GM18520 (cell line): ENCODE measurements around the gene POU2F2.

Experiments
- ATAC-seq: cut with Tn5 transposase; IDR thresholded peaks from one replicate; pipeline ENCODE4 v1.9.1; 2021; ENCODE audit not compliant: unreplicated experiment

POU2F2 gene

GRCh38 chr19:42132030-42132628 is at the start of gene POU2F2:
Gene POU2F2 (minus strand): TSS chr19:42132446. CDS start chr19:42132411, 35 bp downstream.
- ATAC-seq: peak; percentile 27

- ATAC-seq: no peak
Observed at GRCh38 chr19:42178791-42179674, 46.8 kb upstream of the POU2F2 start.

DNA sequence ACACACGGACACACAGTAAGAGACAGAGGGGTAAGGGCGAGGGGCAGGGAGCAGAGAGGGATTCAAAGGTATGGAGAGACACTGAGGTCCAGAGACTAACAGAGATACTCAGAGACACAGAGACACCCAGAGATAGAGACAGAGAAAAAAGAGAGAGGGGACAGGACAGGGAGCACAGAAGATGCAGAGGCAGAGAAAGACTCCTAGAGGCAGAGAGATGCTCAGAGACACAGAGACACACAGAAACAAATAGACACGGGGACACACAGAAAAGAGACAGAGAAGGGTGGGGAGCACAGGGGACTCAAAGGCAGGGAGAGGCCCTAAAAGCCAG is 45.4 kb upstream of the POU2F2 start:
- no peak for ATAC-seq

GRCh38 chr19:42176990-42177685 is 44.9 kb upstream of the POU2F2 start:
- no peak for ATAC-seq

- no peak for ATAC-seq
Observed at GRCh38 chr19:42176649-42176989, 44.4 kb upstream of the POU2F2 start.

- no peak for ATAC-seq
Observed at GRCh38 chr19:42175952-42176648, 43.9 kb upstream of the POU2F2 start.

GRCh38 chr19:42174958-42175734 is 42.9 kb upstream of the POU2F2 start:
- no peak for ATAC-seq

DNA sequence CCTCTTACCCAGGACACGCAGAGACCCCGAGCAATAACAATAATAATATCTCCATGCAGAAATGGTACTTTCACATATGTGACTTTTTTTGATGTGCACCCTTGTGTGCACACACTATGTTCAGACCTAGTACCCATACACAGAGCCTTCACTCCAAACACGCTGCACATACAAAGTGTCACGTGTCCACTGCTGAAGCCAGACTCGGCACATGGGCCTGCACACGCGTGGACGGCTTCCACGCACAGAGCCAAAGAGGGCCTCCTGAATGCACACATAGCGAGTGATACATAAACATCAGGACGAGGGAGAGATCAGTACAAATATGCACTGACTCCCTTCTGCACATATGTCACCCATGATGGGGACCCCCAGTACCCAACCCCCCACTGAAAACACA is 41.9 kb upstream of the POU2F2 start:
- ATAC-seq: no peak

- no peak for ATAC-seq
Observed at GRCh38 chr19:42173695-42174094, 41.4 kb upstream of the POU2F2 start.

DNA sequence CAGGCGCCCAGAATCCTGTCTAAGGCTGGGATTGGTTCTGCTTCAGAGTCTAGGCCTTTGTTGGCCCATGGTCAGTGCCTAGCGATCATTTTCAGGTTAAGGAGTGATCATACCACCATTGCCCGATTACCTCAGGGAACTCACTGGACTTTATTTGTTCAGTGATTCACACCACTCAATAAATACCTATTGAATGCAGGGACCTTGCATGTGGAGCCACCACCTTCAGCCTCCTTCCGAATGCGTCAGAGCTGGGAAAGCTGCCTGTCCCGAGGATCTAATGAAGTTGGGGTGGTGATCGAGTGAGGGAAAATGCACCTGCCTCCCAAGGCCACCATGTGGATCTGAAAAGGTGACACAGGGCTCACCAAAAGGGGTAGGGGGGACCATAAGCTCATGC is 40.0 kb upstream of the POU2F2 start:
- no peak for ATAC-seq

DNA sequence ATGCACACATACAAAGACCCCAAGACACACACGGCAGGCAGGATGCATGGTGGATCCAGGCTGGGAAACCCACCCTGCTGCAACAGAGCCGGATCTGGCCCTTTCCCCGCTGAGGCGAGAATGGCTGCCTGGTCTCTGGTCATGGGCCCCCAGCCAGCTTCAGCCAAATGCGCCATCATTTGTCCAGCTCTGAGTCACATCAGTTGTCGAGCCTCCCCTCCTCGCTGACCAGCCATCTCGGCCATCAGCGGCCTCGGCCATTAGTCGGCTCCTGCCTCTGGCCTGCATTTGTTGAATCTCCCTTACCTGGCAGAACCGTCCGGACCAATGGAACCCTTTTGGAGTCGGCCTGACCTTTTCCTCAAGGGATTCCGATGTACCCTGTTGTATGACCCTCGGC is 38.5 kb upstream of the POU2F2 start:
- no peak for ATAC-seq

DNA sequence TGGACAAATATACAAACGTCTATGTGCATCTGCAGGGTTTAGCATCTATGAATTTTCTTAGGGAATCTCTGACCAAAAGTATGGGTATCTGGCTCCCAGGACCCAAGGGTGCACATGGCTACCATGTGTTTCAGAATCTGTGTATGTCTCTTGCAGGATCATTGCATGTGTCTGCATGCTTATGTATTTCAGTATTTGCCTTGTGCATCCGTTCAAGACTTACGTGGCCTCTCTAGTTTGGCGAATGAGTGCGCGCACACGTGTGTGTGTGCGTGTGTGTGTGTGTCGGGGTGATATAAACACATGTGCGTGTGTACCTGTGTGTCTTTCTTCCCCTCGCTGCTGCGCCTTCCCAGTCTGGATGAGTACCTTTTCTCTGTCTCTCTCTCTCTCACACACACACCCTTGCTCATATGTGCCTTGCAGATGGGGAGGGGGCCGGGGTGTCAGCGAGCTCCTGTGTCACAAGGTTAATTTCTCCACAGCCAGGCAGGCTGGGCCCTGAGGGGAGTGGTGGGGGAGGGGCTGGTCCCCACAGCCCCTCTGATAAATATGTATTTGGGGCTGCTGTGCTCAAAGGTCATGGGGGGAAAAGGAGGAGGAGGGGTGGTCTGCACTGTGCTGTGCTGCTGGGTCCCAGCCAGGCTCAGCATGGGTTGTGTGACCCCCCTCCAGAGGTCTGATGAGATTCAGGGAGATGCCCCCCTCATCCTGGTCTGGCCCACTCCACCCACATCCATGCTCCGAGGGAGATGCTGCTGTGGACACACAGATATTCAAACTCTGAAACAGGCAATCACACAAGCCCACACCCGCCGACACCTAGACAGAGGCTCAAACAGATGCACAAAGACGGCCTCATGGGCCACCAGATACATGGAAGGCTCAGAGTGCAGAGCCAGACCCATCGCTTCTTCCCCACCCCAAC is 37.5 kb upstream of the POU2F2 start:
- no peak for ATAC-seq

- no peak for ATAC-seq
Observed at GRCh38 chr19:42168206-42168605, 36.0 kb upstream of the POU2F2 start.

DNA sequence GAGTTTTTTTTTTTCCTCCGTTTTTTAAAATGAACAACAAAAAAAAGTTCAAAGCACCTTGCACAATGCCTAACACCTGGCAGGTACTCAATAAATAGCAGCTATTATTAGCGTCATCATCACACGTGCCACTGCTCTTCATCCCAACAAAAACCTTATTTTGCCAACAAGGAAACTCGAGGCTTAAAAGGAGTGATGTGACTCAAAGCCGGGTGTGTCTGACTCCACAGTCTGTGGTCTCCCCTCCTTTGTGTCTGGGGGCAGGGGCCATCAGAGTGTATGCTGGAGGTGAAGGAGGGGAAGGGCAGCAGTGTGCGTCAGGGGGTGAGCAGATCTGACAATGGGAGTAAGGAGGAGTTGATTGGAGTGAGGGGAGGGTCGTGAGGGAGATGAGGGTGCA is 34.1 kb upstream of the POU2F2 start:
- no peak for ATAC-seq

DNA sequence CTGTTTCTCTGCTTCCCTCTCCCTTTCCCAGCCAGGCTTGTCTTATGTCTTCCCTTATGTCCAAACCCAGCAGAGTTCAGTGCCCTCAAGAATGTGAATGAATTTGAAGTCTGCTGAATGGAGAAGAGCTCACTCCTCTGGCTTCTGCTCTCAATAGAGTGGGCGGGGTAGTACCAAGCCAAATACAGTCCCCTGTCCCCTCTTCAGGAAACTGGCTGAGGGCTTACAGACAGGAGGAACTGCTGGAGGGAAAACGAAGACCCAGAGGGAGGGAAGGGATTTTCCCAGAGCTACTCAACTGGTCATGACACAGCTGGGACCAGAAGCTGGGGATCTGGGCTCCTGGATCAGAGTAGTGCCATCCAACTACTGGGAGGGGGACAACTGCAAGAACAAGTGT is 32.9 kb upstream of the POU2F2 start:
- ATAC-seq: no peak

DNA sequence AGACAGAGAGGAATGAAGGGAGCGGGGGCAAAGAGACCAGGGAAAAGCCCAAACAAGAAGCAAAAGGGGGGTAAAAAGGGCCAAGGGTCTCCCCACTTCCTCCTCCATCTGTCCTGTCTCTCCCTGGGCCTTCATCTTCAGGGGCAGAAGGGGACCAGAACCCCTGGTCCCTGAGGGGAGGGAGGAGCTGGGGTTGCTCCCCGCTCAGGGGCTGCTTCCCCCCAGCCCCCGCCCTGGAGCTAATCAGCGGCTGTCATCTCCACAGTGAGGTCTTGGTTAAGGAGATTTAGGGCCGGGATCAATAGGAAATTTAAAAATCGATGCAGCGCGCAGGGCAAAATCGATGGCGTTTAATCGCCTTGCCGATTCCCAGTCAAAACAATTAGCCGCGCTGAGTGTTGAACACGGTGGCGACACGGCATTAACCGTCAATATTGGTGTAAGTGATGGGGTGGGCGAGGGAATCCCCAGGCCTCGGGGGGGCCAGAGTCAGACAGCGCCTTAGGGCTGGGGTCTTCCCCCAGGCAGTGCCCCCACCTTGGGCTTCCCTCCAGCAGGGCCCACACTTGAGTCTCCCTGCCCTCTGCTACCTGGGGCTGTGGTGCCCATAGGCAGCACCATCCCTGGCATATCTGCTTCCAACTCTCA is 29.5 kb upstream of the POU2F2 start:
- ATAC-seq: no peak

- ATAC-seq: no peak
Observed at GRCh38 chr19:42159942-42160341, 27.7 kb upstream of the POU2F2 start.

- ATAC-seq: no peak
Observed at GRCh38 chr19:42158926-42159325, 26.7 kb upstream of the POU2F2 start.

DNA sequence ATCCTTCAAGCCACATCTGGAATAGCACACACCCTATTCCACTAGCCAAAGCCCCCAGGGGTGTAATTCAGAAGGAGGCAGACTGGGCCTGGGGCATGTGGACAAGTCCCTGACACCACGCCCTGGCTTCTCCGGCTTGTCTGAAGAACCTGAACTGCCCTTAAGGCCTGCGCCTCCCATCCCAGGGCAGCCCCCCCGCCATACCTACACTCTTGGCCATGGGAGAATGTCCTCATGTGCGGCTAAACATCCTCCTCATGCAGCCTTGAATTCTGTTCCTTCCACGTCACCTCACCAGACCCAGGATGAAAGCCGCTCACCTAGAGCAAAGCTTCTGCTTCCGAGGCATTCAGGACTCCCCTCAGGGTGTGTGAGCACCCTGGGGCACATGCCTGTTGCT is 24.3 kb upstream of the POU2F2 start:
- ATAC-seq: no peak
